HFF-Myc (cell line): ENCODE measurements around the gene WDR27.

Experiments
- DNase-seq: peaks from one replicate; pipeline ENCODE4 v3.0.0-alpha.2; 2011; ENCODE audit warnings: low read depth; ENCODE audit errors: extremely low read depth
- H3K4me3 ChIP-seq: replicated peaks from 2 replicates; pipeline ENCODE4 v1.5.1; 2011; ENCODE audit warnings: low read depth, mild to moderate bottlenecking, control low read depth, low read length
- CTCF ChIP-seq: IDR thresholded peaks from 2 replicates; pipeline ENCODE4 v1.5.1; 2012; ENCODE audit warnings: mild to moderate bottlenecking, low read depth, low read length, control low read depth; ENCODE audit errors: missing control alignments

WDR27 gene

GRCh38 chr6:169454204-169454871, 247.5 kb downstream of the WDR27 start:
- peak; percentile 27 for DNase-seq
- no peak for TF ChIP-seq CTCF

GRCh38 chr6:169452869-169453620, 248.8 kb downstream of the WDR27 start:
- no peak for TF ChIP-seq CTCF
- DNase-seq: peak; percentile 12
- no peak overlapping the region for H3K4me3 ChIP-seq

More at GRCh38 chr6:169454204-169454871, 247.5 kb downstream of the WDR27 start:
- H3K4me3 ChIP-seq: no peak overlapping the region

GRCh38 chr6:169452117-169452868, 249.5 kb downstream of the WDR27 start:
- H3K4me3 ChIP-seq: peak overlapping the region; percentile 19
- no peak for TF ChIP-seq CTCF
- DNase-seq: peak; percentile 65

GRCh38 chr6:169451065-169451838, 250.6 kb downstream of the WDR27 start:
- H3K4me3 ChIP-seq: no peak overlapping the region
- no peak for TF ChIP-seq CTCF
- no peak for DNase-seq

GRCh38 chr6:169450097-169450496, 251.7 kb downstream of the WDR27 start:
- DNase-seq: no peak
- H3K4me3 ChIP-seq: no peak overlapping the region
- no peak for TF ChIP-seq CTCF

- H3K4me3 ChIP-seq: no peak overlapping the region
- no peak for TF ChIP-seq CTCF
- DNase-seq: no peak
These were observed 252.6 kb downstream of the WDR27 start for GRCh38 chr6:169449221-169449620.
